RPMI7951 (cell line): ENCODE measurements around the gene OR1E2. TPM values are rescaled to one million over a fixed set of nuclear protein-coding genes. Genes with fewer than 3 reads are reported as not detected.
A peak's percentile ranks its signal among the peaks of the same experiment; 100 is the strongest.
"Not testable (repeated sequence)": the region's sequence is repeated elsewhere in the genome, so short reads cannot be mapped to it uniquely, and the experiment has no call there.

Experiments
- DNase-seq: peaks from one replicate; pipeline ENCODE4 v3.0.0-alpha.2; 2012; ENCODE audit warnings: low read depth
- total RNA-seq: library from RNA; depleted of rRNA; stranded (reverse); fragments of >200 nt; shearing (Covaris generic); gene quantifications from 2 replicates; pipeline ENCODE4 v1.2.3, GENCODE V29; 2014; rRNA removed

Gene OR1E2, protein sequence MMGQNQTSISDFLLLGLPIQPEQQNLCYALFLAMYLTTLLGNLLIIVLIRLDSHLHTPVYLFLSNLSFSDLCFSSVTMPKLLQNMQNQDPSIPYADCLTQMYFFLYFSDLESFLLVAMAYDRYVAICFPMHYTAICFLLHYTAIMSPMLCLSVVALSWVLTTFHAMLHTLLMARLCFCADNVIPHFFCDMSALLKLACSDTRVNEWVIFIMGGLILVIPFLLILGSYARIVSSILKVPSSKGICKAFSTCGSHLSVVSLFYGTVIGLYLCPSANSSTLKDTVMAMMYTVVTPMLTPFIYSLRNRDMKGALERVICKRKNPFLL
- not detected in 2 replicates for total RNA-seq

DNA sequence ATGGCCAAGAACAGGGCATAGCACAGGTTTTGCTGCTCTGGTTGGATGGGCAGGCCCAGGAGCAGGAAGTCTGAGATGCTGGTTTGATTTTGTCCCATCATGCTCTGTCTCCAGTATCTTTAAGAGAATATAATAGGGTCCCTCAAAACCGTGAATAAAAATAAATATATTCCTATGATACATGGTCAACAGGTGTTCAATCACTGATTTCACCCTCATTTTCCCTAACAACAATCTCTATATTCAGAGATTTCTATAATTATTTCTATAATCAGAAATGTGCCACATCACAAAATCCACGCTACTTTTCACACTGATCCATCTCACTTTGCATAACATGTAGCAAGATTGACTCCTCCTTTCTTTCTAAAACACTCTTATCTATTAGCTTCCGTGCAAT lies at the start of gene OR1E2:
TSS of gene OR1E2 (minus strand) at position 101 of the 400 bp plus-strand sequence. CDS start at position 101, 0 bp downstream.
- no peak for DNase-seq

- no peak for DNase-seq
Measured at GRCh38 chr17:3482852-3483251, 49.2 kb upstream of the OR1E2 start.

DNA sequence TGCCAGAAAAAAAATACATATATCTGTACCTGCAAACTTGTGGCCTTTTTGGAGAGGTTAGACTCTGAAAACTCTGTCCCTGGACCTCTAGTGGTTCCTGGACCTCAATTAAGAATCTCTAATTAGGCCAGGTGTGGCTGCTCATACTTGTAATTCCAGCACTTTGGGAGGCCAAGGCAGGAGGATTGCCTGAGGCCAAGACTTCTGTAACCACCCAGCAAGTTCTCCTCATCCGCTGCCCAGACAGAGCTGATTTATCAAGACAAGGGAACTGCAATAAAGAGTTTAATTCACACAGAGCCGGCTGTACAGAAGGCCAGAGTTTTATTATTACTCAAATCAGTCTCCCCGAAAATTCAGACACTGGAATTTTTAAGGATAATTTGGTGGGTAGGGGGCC lies 46.3 kb upstream of the OR1E2 start:
- DNase-seq = no peak

DNA sequence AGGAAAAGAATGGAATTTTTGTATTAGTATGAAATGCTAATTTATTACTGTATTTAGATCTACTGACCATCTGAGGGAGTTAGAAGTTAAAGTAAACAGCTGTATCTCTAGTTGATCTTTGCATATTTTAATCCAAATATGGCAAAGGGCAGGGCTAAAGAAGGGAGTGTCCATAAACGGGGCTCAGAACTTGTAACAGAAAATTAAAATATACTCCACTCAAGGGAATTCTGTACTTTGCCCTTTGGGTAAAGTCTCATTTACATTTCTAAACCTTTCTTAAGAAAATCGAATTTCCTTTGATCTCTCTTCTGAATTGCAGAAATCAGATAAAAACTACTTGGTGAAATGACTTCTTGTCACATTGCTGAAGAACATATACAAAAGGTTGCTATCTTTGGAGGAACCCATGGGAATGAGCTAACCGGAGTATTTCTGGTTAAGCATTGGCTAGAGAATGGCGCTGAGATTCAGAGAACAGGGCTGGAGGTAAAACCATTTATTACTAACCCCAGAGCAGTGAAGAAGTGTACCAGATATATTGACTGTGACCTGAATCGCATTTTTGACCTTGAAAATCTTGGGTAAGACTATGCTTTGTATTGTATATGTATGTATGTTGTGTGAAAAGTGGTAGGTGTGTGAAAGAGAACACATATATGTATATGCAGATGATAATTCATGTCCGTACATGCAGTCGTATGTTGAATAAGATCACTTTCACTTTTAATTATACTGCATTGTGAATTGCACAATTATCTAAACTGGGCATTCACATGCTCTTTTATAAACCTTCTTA lies 42.4 kb upstream of the OR1E2 start, which contains the start of gene ASPA:
TSS of gene ASPA (plus strand) at position 186 of the 799 bp plus-strand sequence. CDS start at position 349, 163 bp downstream.
- peak; percentile 14 for DNase-seq

DNA sequence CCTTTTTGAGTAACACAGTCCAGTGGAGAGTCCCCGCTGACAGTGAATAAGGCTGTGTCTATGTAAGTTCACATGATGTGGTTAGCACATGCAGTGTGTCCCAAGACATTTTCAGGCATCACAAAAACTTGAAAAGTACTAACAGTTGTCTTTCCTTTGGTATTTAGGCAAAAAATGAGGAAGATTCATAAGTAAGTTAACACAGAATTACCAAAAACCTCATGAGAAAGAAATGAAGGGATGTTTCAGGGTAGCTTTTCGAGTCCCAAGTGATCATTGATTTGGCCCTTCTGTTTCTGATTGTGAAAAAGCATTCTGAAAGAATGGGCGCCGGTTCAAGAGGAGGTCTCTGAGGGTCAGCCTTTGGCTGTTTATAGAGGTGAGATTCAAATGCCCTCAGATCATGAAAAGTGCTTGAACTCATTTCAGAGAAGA lies 41.6 kb upstream of the OR1E2 start:
- DNase-seq = no peak

DNA sequence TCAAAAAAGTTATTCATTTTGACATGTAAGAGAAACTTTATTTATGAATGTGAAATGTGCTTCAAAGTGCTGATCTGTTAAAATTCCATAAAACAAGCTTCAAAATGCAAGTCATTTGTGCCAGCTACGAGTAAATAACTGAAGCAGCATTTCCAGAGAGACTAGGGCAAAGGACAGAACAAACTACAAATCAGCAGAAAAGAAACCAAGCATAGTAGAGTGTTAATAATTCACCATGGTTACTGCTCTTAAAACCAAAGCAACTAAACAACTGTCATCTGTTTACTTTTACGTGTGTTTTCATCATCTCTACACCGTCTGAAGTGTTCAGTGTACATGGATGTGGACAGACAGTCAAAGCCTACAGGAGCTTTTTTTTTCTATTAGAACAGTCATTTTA lies 40.6 kb upstream of the OR1E2 start:
- DNase-seq = no peak

DNA sequence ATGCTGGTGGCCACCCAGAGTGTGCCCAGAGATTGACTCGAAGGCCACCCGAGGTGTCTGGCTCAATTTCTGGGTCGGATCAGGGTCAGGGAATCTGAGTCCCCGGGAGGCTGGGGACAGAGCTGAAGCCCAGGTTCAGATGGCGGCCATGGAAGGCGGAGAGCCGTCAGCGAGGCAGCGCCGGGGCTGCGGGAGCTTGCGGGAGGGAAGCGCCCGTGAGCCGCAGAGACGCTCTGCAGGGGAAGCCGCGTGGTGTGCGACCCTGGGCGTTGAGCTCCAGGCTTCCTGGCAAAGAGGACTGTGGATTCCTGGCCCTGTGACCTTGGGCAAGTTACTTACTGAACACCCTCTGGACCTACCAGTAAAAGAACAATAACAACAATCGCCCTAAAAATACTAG lies 38.5 kb upstream of the OR1E2 start:
- no peak for DNase-seq

- DNase-seq = no peak
Measured at GRCh38 chr17:3471599-3471998, 38.0 kb upstream of the OR1E2 start, which contains the start of gene SPATA22. Gene SPATA22 (minus strand): TSS chr17:3471819. CDS start chr17:3469325, 2,494 bp downstream.

- DNase-seq = no peak
Measured at GRCh38 chr17:3469529-3469928, 35.9 kb upstream of the OR1E2 start.

GRCh38 chr17:3466355-3466754 lies 32.7 kb upstream of the OR1E2 start:
- not testable (repeated sequence) for DNase-seq

DNA sequence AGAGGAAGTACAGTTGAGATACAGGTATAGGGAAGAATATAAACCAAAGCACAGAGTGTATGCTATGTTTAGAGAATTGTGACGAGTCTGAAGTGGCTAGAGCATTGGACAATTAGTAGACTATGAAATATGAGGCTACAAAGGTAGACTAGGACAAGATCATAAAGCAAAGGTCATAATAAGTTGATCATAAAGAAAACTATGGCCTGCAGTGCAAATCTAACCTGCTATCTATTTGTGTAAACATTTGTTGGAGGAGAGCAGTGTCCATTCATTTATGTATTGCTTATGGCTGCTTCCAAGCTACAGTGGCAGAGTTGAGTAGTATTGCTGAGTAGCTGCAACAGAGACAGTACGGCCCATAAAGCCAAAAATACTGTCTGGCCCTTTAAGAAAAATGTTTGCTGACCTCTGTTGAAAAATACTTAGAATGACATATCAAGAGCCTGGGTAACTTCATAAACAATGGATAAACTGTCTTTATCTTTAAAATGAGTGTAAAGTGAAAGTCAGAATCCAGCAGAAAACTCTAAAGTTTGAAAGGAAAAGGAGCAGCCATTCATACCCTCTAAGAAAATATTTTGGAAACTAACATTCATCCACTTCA lies 14.5 kb upstream of the OR1E2 start:
- DNase-seq = no peak

DNA sequence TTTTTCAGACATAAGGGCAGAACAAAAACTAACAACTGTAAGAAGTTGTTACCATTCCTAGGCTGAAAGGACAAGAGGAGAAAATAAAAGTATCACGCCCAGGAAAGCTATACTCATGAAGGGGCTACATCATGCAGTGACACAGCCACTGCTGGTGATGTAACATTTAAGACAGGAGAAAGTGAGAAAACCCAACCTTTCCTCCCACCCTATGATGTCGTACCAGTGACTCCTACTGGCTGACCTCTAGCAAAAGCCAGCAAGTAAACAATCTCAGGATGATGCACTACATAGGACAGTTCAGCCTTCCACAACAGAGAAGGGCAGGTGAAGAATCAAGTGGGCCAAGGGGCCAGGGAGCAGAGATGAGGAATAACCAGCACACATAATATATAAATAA lies 14.0 kb upstream of the OR1E2 start:
- DNase-seq = peak; percentile 9

- no peak for DNase-seq
Measured at GRCh38 chr17:3440451-3440850, 6.8 kb upstream of the OR1E2 start.

- no peak for DNase-seq
Measured at GRCh38 chr17:3438368-3438767, 4.7 kb upstream of the OR1E2 start.

DNA sequence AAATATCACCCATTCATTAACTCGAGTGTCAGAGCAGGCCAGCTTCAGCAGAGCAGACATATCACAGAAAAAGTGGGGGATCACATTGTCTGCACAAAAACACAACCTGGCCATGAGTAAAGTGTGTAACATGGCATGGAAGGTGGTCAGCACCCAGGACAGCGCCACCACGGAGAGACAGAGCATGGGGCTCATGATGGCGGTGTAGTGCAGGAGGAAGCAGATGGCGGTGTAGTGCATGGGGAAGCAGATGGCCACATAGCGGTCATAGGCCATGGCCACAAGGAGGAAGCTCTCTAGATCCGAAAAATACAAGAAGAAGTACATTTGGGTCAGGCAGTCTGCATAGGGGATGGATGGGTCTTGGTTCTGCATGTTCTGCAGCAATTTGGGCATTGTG lies 426 bp downstream of the OR1E2 start:
- DNase-seq = peak; percentile 5

DNA sequence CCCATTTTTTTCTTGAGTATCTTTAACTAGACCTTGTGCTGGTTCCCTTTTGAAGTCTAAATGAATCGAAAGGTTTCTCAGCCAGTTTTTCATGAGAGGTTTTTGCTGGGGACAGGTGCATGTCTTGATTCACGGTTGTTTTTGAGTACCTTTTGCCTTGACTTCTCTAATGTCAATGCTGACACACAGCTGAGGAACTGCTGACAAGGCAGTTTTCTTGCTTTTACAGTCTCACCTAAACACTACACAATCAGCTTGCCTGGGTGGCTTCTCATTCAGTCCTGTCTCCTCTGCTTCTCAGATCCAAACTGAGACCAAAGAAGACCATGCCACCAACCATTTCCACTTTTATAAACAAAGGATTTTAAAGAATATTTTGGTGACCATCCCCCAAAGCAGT lies 15.4 kb downstream of the OR1E2 start:
- no peak for DNase-seq

DNA sequence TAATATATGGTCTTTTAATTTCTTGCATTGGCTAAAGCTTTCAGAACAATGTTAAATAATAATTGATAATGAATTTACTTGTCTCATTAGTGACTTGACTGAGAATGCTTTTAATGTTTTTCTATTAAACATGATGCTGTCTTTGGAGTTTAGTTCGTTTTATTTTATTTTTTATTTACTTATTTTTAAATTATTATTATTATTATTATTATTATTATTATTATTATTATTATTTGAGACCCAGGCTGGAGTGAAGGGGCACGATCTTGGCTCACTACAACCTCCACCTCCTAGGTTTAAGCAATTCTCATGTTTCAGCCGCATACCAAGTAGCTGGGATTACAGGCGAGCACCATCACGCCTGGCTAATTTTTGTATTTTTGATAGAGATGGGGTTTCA lies 18.0 kb downstream of the OR1E2 start:
- no peak for DNase-seq

GRCh38 chr17:3412216-3412615 lies 21.4 kb downstream of the OR1E2 start:
- DNase-seq = not testable (repeated sequence)

GRCh38 chr17:3411070-3411469 lies 22.6 kb downstream of the OR1E2 start, which contains the start of gene OR3A3:
Gene OR3A3 (plus strand): TSS chr17:3411370.
- no peak for DNase-seq

GRCh38 chr17:3403856-3404255 lies 29.8 kb downstream of the OR1E2 start:
- not testable (repeated sequence) for DNase-seq

- no peak for DNase-seq
Measured at GRCh38 chr17:3401786-3402185, 31.9 kb downstream of the OR1E2 start.

- DNase-seq = no peak
Measured at GRCh38 chr17:3400055-3400454, 33.6 kb downstream of the OR1E2 start.
